Subcutaneous adipose tissue (tissue), 4 donors: ENCODE results near the gene C1QL2. TPM values are rescaled to one million over a fixed set of nuclear protein-coding genes. Genes with fewer than 3 reads are reported as not detected.

ENCODE experiments used
- total RNA-seq, 4 donors: library from RNA; depleted of rRNA; stranded (reverse); fragments of >200 nt; gene quantifications; one replicate each; pipeline ENCODE4 v1.1.0, GENCODE V29; 2016
- TF ChIP-seq, protein P1 (sequence below): fragments of 450-650 bp; IDR thresholded peaks from one replicate; pipeline ENCODE4 v1.5.1; 2016; ENCODE audit warnings: low read depth, mild to moderate bottlenecking, control low read depth, antibody characterized with exemption, moderate library complexity

C1QL2 gene
- total RNA-seq, 4 donors from 2014 or later, result not detected

GRCh38 chr2:119155633-119156032, 2.9 kb downstream of the C1QL2 start:
- TF ChIP-seq, protein P1, sequence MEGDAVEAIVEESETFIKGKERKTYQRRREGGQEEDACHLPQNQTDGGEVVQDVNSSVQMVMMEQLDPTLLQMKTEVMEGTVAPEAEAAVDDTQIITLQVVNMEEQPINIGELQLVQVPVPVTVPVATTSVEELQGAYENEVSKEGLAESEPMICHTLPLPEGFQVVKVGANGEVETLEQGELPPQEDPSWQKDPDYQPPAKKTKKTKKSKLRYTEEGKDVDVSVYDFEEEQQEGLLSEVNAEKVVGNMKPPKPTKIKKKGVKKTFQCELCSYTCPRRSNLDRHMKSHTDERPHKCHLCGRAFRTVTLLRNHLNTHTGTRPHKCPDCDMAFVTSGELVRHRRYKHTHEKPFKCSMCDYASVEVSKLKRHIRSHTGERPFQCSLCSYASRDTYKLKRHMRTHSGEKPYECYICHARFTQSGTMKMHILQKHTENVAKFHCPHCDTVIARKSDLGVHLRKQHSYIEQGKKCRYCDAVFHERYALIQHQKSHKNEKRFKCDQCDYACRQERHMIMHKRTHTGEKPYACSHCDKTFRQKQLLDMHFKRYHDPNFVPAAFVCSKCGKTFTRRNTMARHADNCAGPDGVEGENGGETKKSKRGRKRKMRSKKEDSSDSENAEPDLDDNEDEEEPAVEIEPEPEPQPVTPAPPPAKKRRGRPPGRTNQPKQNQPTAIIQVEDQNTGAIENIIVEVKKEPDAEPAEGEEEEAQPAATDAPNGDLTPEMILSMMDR, result no peak

DNA sequence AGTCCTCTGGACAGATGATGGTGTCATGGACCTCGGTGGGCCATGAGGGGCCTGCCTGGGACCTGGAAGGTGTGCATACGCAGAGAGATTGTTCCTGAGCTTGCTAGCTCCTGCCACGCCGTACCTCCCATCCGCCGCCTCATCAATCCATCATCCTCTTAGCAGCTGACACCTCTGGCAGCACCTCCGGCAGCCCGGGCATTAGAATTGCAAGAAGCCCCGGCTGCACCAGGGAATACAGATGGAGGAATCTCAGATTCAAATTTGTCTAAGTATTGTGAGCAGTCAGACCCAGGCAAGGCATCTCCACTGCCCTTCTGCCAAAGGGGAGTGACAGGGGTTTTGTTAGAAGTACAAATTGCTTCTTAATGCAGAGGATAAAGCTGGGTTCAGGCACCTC, 4.5 kb downstream of the C1QL2 start:
- TF ChIP-seq, protein P1, result no peak

- TF ChIP-seq, protein P1, result no peak
Observed at GRCh38 chr2:119149611-119150010, 8.9 kb downstream of the C1QL2 start.

GRCh38 chr2:119147776-119148715, 10.5 kb downstream of the C1QL2 start:
- TF ChIP-seq, protein P1, result no peak

DNA sequence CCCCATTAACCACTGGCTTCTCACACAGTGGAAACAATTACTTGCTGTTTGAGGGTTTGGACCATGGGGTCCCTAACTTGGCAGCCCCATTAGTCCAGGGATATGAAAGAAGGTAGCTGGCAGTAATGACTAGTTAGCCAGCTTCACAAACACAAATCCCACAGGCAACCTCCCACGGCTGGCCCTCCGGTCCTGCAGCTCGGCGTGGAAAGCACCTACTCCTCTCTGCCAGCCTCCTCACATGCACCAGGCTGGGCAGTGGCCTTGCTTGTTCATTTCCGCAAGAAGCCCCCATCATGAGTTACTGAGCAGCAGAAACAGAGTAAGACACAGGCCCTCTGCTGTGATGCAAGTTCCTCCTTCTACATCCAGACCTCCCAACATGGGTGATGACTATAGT, 13.7 kb downstream of the C1QL2 start:
- TF ChIP-seq, protein P1, result no peak

- TF ChIP-seq, protein P1, result no peak
Observed at GRCh38 chr2:119142824-119143223, 15.7 kb downstream of the C1QL2 start.

DNA sequence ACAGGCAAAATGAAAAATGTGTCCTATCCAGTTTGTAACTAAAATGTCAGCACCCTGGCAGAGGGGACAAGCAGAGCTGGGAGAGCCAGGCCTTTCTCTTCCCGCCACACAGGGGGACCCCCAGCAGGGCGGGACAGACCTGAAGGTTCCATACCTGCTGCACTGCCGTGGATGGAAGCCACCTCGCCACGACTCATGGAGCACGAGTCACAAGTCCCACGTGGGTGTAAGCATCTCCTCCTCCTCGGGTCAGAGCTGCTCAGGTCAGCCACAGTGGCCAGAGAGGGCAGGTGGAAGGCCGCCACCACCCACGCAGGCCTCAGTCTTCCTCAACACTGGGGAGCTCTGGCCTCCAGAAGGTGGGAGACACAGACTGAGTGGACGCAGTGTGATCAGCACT, 21.0 kb downstream of the C1QL2 start:
- TF ChIP-seq, protein P1, result no peak
